ENCODE data around the gene PARM1.
A peak's percentile ranks its signal among the peaks of the same experiment; 100 is the strongest.

Gene PARM1

GRCh38 chr4:74967324-74967723 is 34.4 kb downstream of the PARM1 start:
- peak overlapping the region; percentile 50 for H3K27ac ChIP-seq
- no peak for TF ChIP-seq CTCF (IDR thresholded peaks at IDR 0.05)

GRCh38 chr4:74968456-74969164 is 35.7 kb downstream of the PARM1 start:
- no peak for TF ChIP-seq CTCF (IDR thresholded peaks at IDR 0.05)
- no peak for TF ChIP-seq ZFX (IDR thresholded peaks at IDR 0.05; ENCODE audit: borderline replicate concordance)
- H3K27ac ChIP-seq, result no peak overlapping the region

GRCh38 chr4:74969507-74970474 is 36.9 kb downstream of the PARM1 start:
- H3K27ac ChIP-seq, result no peak overlapping the region

GRCh38 chr4:74970577-74970976 is 37.7 kb downstream of the PARM1 start:
- TF ChIP-seq ZFX (IDR thresholded peaks at IDR 0.05; ENCODE audit: borderline replicate concordance), result no peak
- TF ChIP-seq CTCF (IDR thresholded peaks at IDR 0.05), result no peak

More at GRCh38 chr4:74969507-74970474, 36.9 kb downstream of the PARM1 start:
- peak; percentile 19; the same call in 1 of the 2 replicates for TF ChIP-seq CTCF (IDR thresholded peaks at IDR 0.05)
- TF ChIP-seq ZFX (IDR thresholded peaks at IDR 0.05; ENCODE audit: borderline replicate concordance), result no peak

GRCh38 chr4:74971862-74972261 is 38.9 kb downstream of the PARM1 start:
- no peak overlapping the region for H3K27ac ChIP-seq
- TF ChIP-seq ZFX (IDR thresholded peaks at IDR 0.05; ENCODE audit: borderline replicate concordance), result no peak
- TF ChIP-seq CTCF (IDR thresholded peaks at IDR 0.05), result no peak

More at GRCh38 chr4:74970577-74970976, 37.7 kb downstream of the PARM1 start:
- no peak overlapping the region for H3K27ac ChIP-seq

GRCh38 chr4:74975082-74975481 is 42.2 kb downstream of the PARM1 start:
- no peak overlapping the region for H3K27ac ChIP-seq
- TF ChIP-seq CTCF (IDR thresholded peaks at IDR 0.05) (no peak), ZFX (IDR thresholded peaks at IDR 0.05; ENCODE audit: borderline replicate concordance) (no peak)

Data from 22Rv1 (cell line).